Keratinocyte (primary cell): Measurements from ENCODE around the gene BORCS6. TPM values are rescaled to one million over a fixed set of nuclear protein-coding genes. Genes with fewer than 3 reads are reported as not detected.

ENCODE experiments used
- DNase-seq: peaks from one replicate; pipeline ENCODE4 v3.0.0-alpha.2; 2011; ENCODE audit warnings: low read depth, missing footprints, low spot score
- FAIRE-seq: peaks from 2 replicates; lab custom pipeline; 2011; peaks lifted over from hg19 to GRCh38; lab: Jason Lieb, UNC
- H2AFZ ChIP-seq: 2 replicates; pipeline ENCODE4 v1.6.0; 2012; ENCODE audit warnings: low read length, control low read depth, inconsistent platforms; ENCODE audit not compliant: control insufficient read depth
- H3K27ac ChIP-seq: 2 replicates; pipeline ENCODE4 v1.5.1; 2011; ENCODE audit warnings: low read length; ENCODE audit not compliant: control insufficient read depth, insufficient read depth
- H3K27me3 ChIP-seq: 3 replicates; pipeline ENCODE4 v1.6.0; 2011; ENCODE audit warnings: low read length; ENCODE audit not compliant: control insufficient read depth, insufficient read depth; ENCODE audit errors: extremely low read depth
- H3K36me3 ChIP-seq, 2 experiments: 2 replicates in 1 of 2; 3 replicates in 1 of 2; pipeline ENCODE4 v1.5.1; 2011; ENCODE audit warnings: low read length in 2 of 2, mild to moderate bottlenecking in 1 of 2; ENCODE audit not compliant: control insufficient read depth in 2 of 2, insufficient read depth in 2 of 2; ENCODE audit errors: extremely low read depth in 1 of 2
- H3K4me1 ChIP-seq: 3 replicates; pipeline ENCODE4 v1.5.1; 2011; ENCODE audit warnings: low read length; ENCODE audit not compliant: control insufficient read depth, insufficient read depth; ENCODE audit errors: extremely low read depth
- H3K4me2 ChIP-seq: 3 replicates; pipeline ENCODE4 v1.6.0; 2011; ENCODE audit warnings: low read depth, low read length; ENCODE audit not compliant: control insufficient read depth, insufficient read depth; ENCODE audit errors: extremely low read depth
- H3K4me3 ChIP-seq, 3 experiments: fragments of 200-600 bp in 1 of 3; sonication (generic) in 1 of 3; 2 replicates in 2 of 3; 3 replicates in 1 of 3; pipeline ENCODE4 v1.5.1; 2011 to 2016; ENCODE audit warnings: low read length in 3 of 3, mild to moderate bottlenecking in 3 of 3, control low read depth in 2 of 3, inconsistent platforms in 1 of 3, low read depth in 1 of 3, mixed read lengths in 1 of 3, mixed run types in 1 of 3, moderate library complexity in 1 of 3; ENCODE audit not compliant: control insufficient read depth in 2 of 3, insufficient read depth in 2 of 3; ENCODE audit errors: extremely low read depth in 1 of 3
- H3K79me2 ChIP-seq: 2 replicates; pipeline ENCODE4 v1.6.0; 2012; ENCODE audit warnings: low read length; ENCODE audit not compliant: control insufficient read depth, insufficient read depth
- H3K9ac ChIP-seq: 3 replicates; pipeline ENCODE4 v1.6.0; 2011; ENCODE audit warnings: low read length; ENCODE audit not compliant: control insufficient read depth, insufficient read depth; ENCODE audit errors: extremely low read depth
- H3K9me1 ChIP-seq: 3 replicates; pipeline ENCODE4 v1.6.0; 2011; ENCODE audit warnings: low read length; ENCODE audit not compliant: control insufficient read depth, insufficient read depth; ENCODE audit errors: extremely low read depth
- H3K9me3 ChIP-seq: 2 replicates; pipeline ENCODE4 v1.5.1; 2012; ENCODE audit warnings: low read depth, low read length; ENCODE audit not compliant: control insufficient read depth
- H4K20me1 ChIP-seq: 3 replicates; pipeline ENCODE4 v1.6.0; 2011; ENCODE audit warnings: low read length; ENCODE audit not compliant: control insufficient read depth, insufficient read depth; ENCODE audit errors: extremely low read depth
- CTCF ChIP-seq, 3 experiments: IDR thresholded peaks in 1 of 3; conservative IDR thresholded peaks in 1 of 3; optimal IDR thresholded peaks in 1 of 3; 2 replicates in 2 of 3; 3 replicates in 1 of 3; pipeline versions ENCODE3 to v1.5.1; 2011; ENCODE audit warnings: low read length in 3 of 3, mild to moderate bottlenecking in 3 of 3, moderate library complexity in 2 of 3, control low read depth in 1 of 3, inconsistent platforms in 1 of 3; ENCODE audit not compliant: insufficient read depth in 2 of 3; ENCODE audit errors: extremely low read depth in 1 of 3
- EZH2 ChIP-seq: IDR thresholded peaks from one replicate; pipeline ENCODE4 v1.6.1; 2012; ENCODE audit warnings: inconsistent platforms, mild to moderate bottlenecking, low read length, moderate library complexity
- dilution Hi-C: fragments of 300-500 bp; cut with MboI; formaldehyde crosslinking; loops from one replicate; pipeline ENCODE4 v1.7.0; 2020; ENCODE audit warnings: low sequenced_read_pairs; ENCODE audit not compliant: extremely low pct_ligation_motif_present
- polyA plus RNA-seq, 5 experiments: library from polyadenylated mRNA; depleted of rRNA in 3 of 5; stranded (reverse) in 3 of 5; stranded (forward) in 1 of 5; unstranded in 1 of 5; fragments of >200 nt; gene quantifications; 1 replicate in 1 of 5; 2 replicates in 3 of 5; 3 replicates in 1 of 5; pipeline versions ENCODE4 v1.2.1 to v1.2.3, GENCODE V29; 2011 to 2012; ENCODE audit warnings: missing spikeins in 2 of 5, low read depth in 1 of 5, low replicate concordance in 1 of 5

The BORCS6 gene
- polyA plus RNA-seq, 1 donor (not counting 4 experiments of a cell fraction or from before 2014, with no cell fraction given): 4.2 TPM

GRCh38 chr17:8161289-8162232 lies 28.4 kb downstream of the BORCS6 start:
- Histone ChIP-seq H3K4me3 (peak overlapping the region; percentile 91 to 99 (median 92)), H3K9me1 (no peaks in the 10 kb centered on the region), H3K4me2 (peak overlapping the region; percentile 96), H3K27me3 (no peaks in the 10 kb centered on the region), H3K36me3 (peaks cover 12 to 26% of the 10 kb centered on the region in 2 experiments), H3K9me3 (no peaks in the 10 kb centered on the region), H2AFZ (no peak overlapping the region), H3K9ac (peak overlapping the region; percentile 93), H4K20me1 (no peaks in the 10 kb centered on the region), H3K4me1 (peaks cover 40% of the 10 kb centered on the region), H3K79me2 (peaks cover 18% of the 10 kb centered on the region), H3K27ac (peak overlapping the region; percentile 76)
- TF ChIP-seq CTCF (optimal IDR thresholded peaks at IDR 0.05 in 1 of 3, IDR thresholded peaks at IDR 0.05 in 1 of 3, conservative IDR thresholded peaks at IDR 0.05 in 1 of 3; ENCODE audit: extremely low read depth in 1 of 3, insufficient read depth in 2 of 3, low read length in 3 of 3) (no peak), EZH2 (no peak)
- DNase-seq (no peak), FAIRE-seq (no peak)
- dilution Hi-C loops: no loop called here

GRCh38 chr17:8160741-8161221 lies 29.2 kb downstream of the BORCS6 start:
- no peak for DNase-seq
- no peak overlapping the region for H3K4me3 ChIP-seq
- no peak for FAIRE-seq
- H3K4me2 ChIP-seq: no peak overlapping the region
- H3K79me2 ChIP-seq: peaks cover 22% of the 10 kb centered on the region
- dilution Hi-C loops: no loop called here
- TF ChIP-seq CTCF (optimal IDR thresholded peaks at IDR 0.05 in 1 of 3, IDR thresholded peaks at IDR 0.05 in 1 of 3, conservative IDR thresholded peaks at IDR 0.05 in 1 of 3; ENCODE audit: extremely low read depth in 1 of 3, insufficient read depth in 2 of 3, low read length in 3 of 3) (no peak), EZH2 (no peak)
- no peaks in the 10 kb centered on the region for H3K9me1 ChIP-seq
- no peaks in the 10 kb centered on the region for H3K27me3 ChIP-seq
- H3K9me3 ChIP-seq: no peaks in the 10 kb centered on the region
- H3K4me1 ChIP-seq: peaks cover 34% of the 10 kb centered on the region
- H3K27ac ChIP-seq: no peak overlapping the region
- no peaks in the 10 kb centered on the region for H4K20me1 ChIP-seq
- peaks cover 12 to 26% of the 10 kb centered on the region in 2 experiments for H3K36me3 ChIP-seq
- no peak overlapping the region for H2AFZ ChIP-seq
- H3K9ac ChIP-seq: peak overlapping the region; percentile 29
